ENCODE data around the gene PYROXD2. TPM values are rescaled to one million over a fixed set of nuclear protein-coding genes. Genes with fewer than 3 reads are reported as not detected.

PYROXD2 gene
- total and polyA plus RNA-seq, 2 experiments from 2014 or later, result 1.3 to 2.6 TPM

DNA sequence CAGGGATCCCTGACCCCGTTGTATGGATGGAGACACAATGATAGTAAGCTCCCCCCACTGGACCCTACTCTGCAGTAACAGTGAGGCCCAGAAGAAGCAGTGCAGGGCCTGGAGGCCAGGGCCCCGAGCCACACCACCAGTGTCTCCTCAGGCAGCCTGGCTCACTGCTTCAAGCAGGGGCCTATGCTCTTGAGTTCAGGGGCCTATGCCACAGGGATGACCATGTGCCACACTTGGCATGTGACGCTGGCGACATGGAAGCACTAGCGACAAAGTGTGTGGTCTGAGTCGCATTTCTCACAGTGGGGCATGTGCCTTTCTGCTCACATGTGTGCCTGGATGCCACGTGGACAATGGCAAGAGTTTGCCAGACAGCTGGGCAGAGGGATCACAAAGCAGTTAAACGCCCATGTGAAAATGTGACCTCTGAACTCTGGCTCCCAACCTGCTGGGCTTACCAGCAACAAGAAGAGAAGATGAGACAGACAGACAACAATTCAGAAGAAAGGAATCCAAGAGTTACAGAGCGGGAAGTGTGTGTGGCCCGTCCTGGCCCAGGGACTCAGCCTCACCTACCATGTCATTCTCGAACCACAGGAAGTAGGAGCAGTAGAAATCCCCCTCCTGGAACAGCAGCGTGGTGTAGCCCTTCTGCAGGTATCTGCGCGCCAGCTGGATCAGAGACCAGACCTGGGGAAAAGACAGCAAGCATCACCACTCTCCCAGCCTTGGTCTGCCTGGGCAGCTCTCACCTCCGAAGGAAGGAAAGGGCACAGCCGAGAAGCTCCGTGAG is 4.7 kb upstream of the PYROXD2 start:
- Mint-ChIP-seq H3K4me3 (no peak overlapping the region), H3K36me3 (ENCODE audit: low read depth) (peaks cover 8% of the 10 kb centered on the region; the same call in 2 of the 3 replicates), H3K27me3 (ENCODE audit: insufficient read depth, low read depth, poor library complexity) (peaks cover 8% of the 10 kb centered on the region), H3K27ac (peak overlapping the region; percentile 3; the same call in 1 of the 2 replicates), H3K4me1 (peaks cover 6% of the 10 kb centered on the region; the same call in 2 of the 3 replicates), H3K9me3 (no peaks in the 10 kb centered on the region)
- Histone ChIP-seq H3K4me1 (ENCODE audit: insufficient read depth) (peaks cover 7% of the 10 kb centered on the region), H3F3A (replicated peaks; ENCODE audit: low read depth) (no peaks in the 10 kb centered on the region), H3K27ac (ENCODE audit: low read depth) (no peak overlapping the region), H3K36me3 (ENCODE audit: insufficient read depth) (no peaks in the 10 kb centered on the region), H3K27me3 (ENCODE audit: insufficient read depth) (no peaks in the 10 kb centered on the region), H3K4me3 (no peak overlapping the region), H2AFZ (no peak overlapping the region), H3K79me2 (replicated peaks; ENCODE audit: insufficient read depth) (no peaks in the 10 kb centered on the region), H3K9me2 (ENCODE audit: insufficient read depth) (no peaks in the 10 kb centered on the region), H3K4me2 (no peak overlapping the region), H4K20me1 (replicated peaks; ENCODE audit: insufficient read depth) (no peaks in the 10 kb centered on the region)
- ATAC-seq (no peak), DNase-seq (ENCODE audit: low spot score) (no peak)
- no peak for TF ChIP-seq POLR2AphosphoS5 (IDR thresholded peaks at IDR 0.05; ENCODE audit: low read depth)
- TF ChIP-seq, protein P1, sequence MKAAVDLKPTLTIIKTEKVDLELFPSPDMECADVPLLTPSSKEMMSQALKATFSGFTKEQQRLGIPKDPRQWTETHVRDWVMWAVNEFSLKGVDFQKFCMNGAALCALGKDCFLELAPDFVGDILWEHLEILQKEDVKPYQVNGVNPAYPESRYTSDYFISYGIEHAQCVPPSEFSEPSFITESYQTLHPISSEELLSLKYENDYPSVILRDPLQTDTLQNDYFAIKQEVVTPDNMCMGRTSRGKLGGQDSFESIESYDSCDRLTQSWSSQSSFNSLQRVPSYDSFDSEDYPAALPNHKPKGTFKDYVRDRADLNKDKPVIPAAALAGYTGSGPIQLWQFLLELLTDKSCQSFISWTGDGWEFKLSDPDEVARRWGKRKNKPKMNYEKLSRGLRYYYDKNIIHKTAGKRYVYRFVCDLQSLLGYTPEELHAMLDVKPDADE (IDR thresholded peaks at IDR 0.05), result no peak
- TF ChIP-seq CREB1 (CRISPR knock-in tag; IDR thresholded peaks at IDR 0.05; ENCODE audit: low read depth), result no peak
- TF ChIP-seq, protein P2, sequence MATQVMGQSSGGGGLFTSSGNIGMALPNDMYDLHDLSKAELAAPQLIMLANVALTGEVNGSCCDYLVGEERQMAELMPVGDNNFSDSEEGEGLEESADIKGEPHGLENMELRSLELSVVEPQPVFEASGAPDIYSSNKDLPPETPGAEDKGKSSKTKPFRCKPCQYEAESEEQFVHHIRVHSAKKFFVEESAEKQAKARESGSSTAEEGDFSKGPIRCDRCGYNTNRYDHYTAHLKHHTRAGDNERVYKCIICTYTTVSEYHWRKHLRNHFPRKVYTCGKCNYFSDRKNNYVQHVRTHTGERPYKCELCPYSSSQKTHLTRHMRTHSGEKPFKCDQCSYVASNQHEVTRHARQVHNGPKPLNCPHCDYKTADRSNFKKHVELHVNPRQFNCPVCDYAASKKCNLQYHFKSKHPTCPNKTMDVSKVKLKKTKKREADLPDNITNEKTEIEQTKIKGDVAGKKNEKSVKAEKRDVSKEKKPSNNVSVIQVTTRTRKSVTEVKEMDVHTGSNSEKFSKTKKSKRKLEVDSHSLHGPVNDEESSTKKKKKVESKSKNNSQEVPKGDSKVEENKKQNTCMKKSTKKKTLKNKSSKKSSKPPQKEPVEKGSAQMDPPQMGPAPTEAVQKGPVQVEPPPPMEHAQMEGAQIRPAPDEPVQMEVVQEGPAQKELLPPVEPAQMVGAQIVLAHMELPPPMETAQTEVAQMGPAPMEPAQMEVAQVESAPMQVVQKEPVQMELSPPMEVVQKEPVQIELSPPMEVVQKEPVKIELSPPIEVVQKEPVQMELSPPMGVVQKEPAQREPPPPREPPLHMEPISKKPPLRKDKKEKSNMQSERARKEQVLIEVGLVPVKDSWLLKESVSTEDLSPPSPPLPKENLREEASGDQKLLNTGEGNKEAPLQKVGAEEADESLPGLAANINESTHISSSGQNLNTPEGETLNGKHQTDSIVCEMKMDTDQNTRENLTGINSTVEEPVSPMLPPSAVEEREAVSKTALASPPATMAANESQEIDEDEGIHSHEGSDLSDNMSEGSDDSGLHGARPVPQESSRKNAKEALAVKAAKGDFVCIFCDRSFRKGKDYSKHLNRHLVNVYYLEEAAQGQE (IDR thresholded peaks at IDR 0.05; ENCODE audit: unreplicated experiment), result no peak
- no peak for TF ChIP-seq ZNF331 (CRISPR knock-in tag; IDR thresholded peaks at IDR 0.05; ENCODE audit: low read depth)
- no peak for TF ChIP-seq STAT1 (IDR thresholded peaks at IDR 0.05; ENCODE audit: unreplicated experiment)
- no peak for TF ChIP-seq JUNB (IDR thresholded peaks at IDR 0.05; ENCODE audit: unreplicated experiment)
- TF ChIP-seq, protein P3, sequence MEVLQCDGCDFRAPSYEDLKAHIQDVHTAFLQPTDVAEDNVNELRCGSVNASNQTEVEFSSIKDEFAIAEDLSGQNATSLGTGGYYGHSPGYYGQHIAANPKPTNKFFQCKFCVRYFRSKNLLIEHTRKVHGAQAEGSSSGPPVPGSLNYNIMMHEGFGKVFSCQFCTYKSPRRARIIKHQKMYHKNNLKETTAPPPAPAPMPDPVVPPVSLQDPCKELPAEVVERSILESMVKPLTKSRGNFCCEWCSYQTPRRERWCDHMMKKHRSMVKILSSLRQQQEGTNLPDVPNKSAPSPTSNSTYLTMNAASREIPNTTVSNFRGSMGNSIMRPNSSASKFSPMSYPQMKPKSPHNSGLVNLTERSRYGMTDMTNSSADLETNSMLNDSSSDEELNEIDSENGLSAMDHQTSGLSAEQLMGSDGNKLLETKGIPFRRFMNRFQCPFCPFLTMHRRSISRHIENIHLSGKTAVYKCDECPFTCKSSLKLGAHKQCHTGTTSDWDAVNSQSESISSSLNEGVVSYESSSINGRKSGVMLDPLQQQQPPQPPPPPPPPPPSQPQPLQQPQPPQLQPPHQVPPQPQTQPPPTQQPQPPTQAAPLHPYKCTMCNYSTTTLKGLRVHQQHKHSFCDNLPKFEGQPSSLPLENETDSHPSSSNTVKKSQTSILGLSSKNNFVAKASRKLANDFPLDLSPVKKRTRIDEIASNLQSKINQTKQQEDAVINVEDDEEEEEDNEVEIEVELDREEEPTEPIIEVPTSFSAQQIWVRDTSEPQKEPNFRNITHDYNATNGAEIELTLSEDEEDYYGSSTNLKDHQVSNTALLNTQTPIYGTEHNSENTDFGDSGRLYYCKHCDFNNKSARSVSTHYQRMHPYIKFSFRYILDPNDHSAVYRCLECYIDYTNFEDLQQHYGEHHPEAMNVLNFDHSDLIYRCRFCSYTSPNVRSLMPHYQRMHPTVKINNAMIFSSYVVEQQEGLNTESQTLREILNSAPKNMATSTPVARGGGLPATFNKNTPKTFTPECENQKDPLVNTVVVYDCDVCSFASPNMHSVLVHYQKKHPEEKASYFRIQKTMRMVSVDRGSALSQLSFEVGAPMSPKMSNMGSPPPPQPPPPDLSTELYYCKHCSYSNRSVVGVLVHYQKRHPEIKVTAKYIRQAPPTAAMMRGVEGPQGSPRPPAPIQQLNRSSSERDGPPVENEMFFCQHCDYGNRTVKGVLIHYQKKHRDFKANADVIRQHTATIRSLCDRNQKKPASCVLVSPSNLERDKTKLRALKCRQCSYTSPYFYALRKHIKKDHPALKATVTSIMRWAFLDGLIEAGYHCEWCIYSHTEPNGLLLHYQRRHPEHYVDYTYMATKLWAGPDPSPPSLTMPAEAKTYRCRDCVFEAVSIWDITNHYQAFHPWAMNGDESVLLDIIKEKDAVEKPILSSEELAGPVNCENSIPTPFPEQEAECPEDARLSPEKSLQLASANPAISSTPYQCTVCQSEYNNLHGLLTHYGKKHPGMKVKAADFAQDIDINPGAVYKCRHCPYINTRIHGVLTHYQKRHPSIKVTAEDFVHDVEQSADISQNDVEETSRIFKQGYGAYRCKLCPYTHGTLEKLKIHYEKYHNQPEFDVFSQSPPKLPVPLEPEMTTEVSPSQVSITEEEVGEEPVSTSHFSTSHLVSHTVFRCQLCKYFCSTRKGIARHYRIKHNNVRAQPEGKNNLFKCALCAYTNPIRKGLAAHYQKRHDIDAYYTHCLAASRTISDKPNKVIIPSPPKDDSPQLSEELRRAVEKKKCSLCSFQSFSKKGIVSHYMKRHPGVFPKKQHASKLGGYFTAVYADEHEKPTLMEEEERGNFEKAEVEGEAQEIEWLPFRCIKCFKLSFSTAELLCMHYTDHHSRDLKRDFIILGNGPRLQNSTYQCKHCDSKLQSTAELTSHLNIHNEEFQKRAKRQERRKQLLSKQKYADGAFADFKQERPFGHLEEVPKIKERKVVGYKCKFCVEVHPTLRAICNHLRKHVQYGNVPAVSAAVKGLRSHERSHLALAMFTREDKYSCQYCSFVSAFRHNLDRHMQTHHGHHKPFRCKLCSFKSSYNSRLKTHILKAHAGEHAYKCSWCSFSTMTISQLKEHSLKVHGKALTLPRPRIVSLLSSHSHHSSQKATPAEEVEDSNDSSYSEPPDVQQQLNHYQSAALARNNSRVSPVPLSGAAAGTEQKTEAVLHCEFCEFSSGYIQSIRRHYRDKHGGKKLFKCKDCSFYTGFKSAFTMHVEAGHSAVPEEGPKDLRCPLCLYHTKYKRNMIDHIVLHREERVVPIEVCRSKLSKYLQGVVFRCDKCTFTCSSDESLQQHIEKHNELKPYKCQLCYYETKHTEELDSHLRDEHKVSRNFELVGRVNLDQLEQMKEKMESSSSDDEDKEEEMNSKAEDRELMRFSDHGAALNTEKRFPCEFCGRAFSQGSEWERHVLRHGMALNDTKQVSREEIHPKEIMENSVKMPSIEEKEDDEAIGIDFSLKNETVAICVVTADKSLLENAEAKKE (CRISPR knock-in tag; IDR thresholded peaks at IDR 0.05), result no peak
- no peak for TF ChIP-seq ZNF114 (CRISPR knock-in tag; IDR thresholded peaks at IDR 0.05)
- no peak for TF ChIP-seq EZH2phosphoT487 (IDR thresholded peaks at IDR 0.05; ENCODE audit: unreplicated experiment)
- no peak for TF ChIP-seq NANOG (IDR thresholded peaks at IDR 0.05; ENCODE audit: borderline replicate concordance)
- TF ChIP-seq, protein P4, sequence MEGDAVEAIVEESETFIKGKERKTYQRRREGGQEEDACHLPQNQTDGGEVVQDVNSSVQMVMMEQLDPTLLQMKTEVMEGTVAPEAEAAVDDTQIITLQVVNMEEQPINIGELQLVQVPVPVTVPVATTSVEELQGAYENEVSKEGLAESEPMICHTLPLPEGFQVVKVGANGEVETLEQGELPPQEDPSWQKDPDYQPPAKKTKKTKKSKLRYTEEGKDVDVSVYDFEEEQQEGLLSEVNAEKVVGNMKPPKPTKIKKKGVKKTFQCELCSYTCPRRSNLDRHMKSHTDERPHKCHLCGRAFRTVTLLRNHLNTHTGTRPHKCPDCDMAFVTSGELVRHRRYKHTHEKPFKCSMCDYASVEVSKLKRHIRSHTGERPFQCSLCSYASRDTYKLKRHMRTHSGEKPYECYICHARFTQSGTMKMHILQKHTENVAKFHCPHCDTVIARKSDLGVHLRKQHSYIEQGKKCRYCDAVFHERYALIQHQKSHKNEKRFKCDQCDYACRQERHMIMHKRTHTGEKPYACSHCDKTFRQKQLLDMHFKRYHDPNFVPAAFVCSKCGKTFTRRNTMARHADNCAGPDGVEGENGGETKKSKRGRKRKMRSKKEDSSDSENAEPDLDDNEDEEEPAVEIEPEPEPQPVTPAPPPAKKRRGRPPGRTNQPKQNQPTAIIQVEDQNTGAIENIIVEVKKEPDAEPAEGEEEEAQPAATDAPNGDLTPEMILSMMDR (conservative IDR thresholded peaks at IDR 0.05; ENCODE audit: low read depth in 2 of 2), result no peak
- TF ChIP-seq EZH2 (IDR thresholded peaks at IDR 0.05; ENCODE audit: low read depth, unreplicated experiment), result no peak
